ENCODE measurements around the gene CCT2.

CCT2 gene

GRCh38 chr12:69585189-69586062 lies at the start of gene CCT2:
Gene CCT2 (plus strand): TSS chr12:69585459. CDS start chr12:69585522, 63 bp downstream.
- peak; percentile 93 to 95 for DNase-seq (ENCODE audit: low read depth in 2 of 2)

GRCh38 chr12:69540987-69541386 lies 44.3 kb upstream of the CCT2 start:
- DNase-seq (ENCODE audit: low read depth in 2 of 2) = no peak

- no peak for DNase-seq (ENCODE audit: low read depth in 2 of 2)
Measured at GRCh38 chr12:69544087-69544486, 41.2 kb upstream of the CCT2 start.

GRCh38 chr12:69545081-69545480 lies 40.2 kb upstream of the CCT2 start:
- no peak for DNase-seq (ENCODE audit: low read depth in 2 of 2)

- no peak for DNase-seq (ENCODE audit: low read depth in 2 of 2)
Measured at GRCh38 chr12:69546693-69547438, 38.4 kb upstream of the CCT2 start.

- no peak for DNase-seq (ENCODE audit: low read depth in 2 of 2)
Measured at GRCh38 chr12:69548687-69549086, 36.6 kb upstream of the CCT2 start.

GRCh38 chr12:69550569-69551350 lies 34.5 kb upstream of the CCT2 start:
- DNase-seq (ENCODE audit: low read depth in 2 of 2) = no peak

GRCh38 chr12:69553628-69554248 lies 31.5 kb upstream of the CCT2 start:
- DNase-seq (ENCODE audit: low read depth in 2 of 2) = no peak

GRCh38 chr12:69555461-69555860 lies 29.8 kb upstream of the CCT2 start:
- DNase-seq (ENCODE audit: low read depth in 2 of 2) = no peak

GRCh38 chr12:69556383-69556782 lies 28.9 kb upstream of the CCT2 start:
- no peak for DNase-seq (ENCODE audit: low read depth in 2 of 2)

- DNase-seq (ENCODE audit: low read depth in 2 of 2) = no peak
Measured at GRCh38 chr12:69563166-69563762, 22.0 kb upstream of the CCT2 start.

- no peak for DNase-seq (ENCODE audit: low read depth in 2 of 2)
Measured at GRCh38 chr12:69566603-69567002, 18.7 kb upstream of the CCT2 start.

GRCh38 chr12:69569236-69569635 lies 16.0 kb upstream of the CCT2 start:
- DNase-seq (ENCODE audit: low read depth in 2 of 2) = no peak

GRCh38 chr12:69570000-69570516 lies 15.2 kb upstream of the CCT2 start:
- no peak for DNase-seq (ENCODE audit: low read depth in 2 of 2)

- peak in 1 of 2 donors; percentile 44 for DNase-seq (ENCODE audit: low read depth in 2 of 2)
Measured at GRCh38 chr12:69570545-69571399, 14.5 kb upstream of the CCT2 start.

GRCh38 chr12:69575346-69575745 lies 9.9 kb upstream of the CCT2 start:
- no peak for DNase-seq (ENCODE audit: low read depth in 2 of 2)

GRCh38 chr12:69578283-69578682 lies 7.0 kb upstream of the CCT2 start:
- DNase-seq (ENCODE audit: low read depth in 2 of 2) = no peak

GRCh38 chr12:69579029-69579428 lies 6.2 kb upstream of the CCT2 start:
- DNase-seq (ENCODE audit: low read depth in 2 of 2) = no peak

GRCh38 chr12:69580074-69580473 lies 5.2 kb upstream of the CCT2 start:
- no peak for DNase-seq (ENCODE audit: low read depth in 2 of 2)

GRCh38 chr12:69583203-69583602 lies 2.1 kb upstream of the CCT2 start:
- DNase-seq (ENCODE audit: low read depth in 2 of 2) = no peak
